ENCODE measurements around the gene IPCEF1. TPM values are rescaled to one million over a fixed set of nuclear protein-coding genes. Genes with fewer than 3 reads are reported as not detected.

The IPCEF1 gene
- total RNA-seq, 1 experiment from 2014 or later: not detected

GRCh38 chr6:154125421-154125820 is 231.2 kb downstream of the IPCEF1 start:
- CTCF ChIA-PET: no interaction called here
- H3K4me3 Mint-ChIP-seq (ENCODE audit: unreplicated experiment): no peak overlapping the region

GRCh38 chr6:154123155-154123956 is 233.2 kb downstream of the IPCEF1 start:
- no TSS peak for BruUV-seq (replicated peaks)
- H3K9me3 Mint-ChIP-seq (ENCODE audit: unreplicated experiment): no peaks in the 10 kb centered on the region
- no peak overlapping the region for H3K27ac Mint-ChIP-seq (ENCODE audit: low read depth, unreplicated experiment)
- no peaks in the 10 kb centered on the region for H3K36me3 Mint-ChIP-seq (ENCODE audit: insufficient read depth, unreplicated experiment)
- no peak for TF ChIP-seq CTCF (IDR thresholded peaks at IDR 0.05; ENCODE audit: unreplicated experiment)
- POLR2A ChIA-PET: no interaction called here
- no peaks in the 10 kb centered on the region for H3K27me3 Mint-ChIP-seq (ENCODE audit: insufficient read depth, unreplicated experiment)
- peaks cover 5% of the 10 kb centered on the region for H3K4me1 Mint-ChIP-seq (ENCODE audit: insufficient read depth, unreplicated experiment)
- CTCF ChIA-PET: interaction anchor here (0.7 to 0.8 kb wide), 2 partner anchors 28 to 246 kb away, joined by 3 read pairs; no protein-coding TSS in a partner anchor
- intact Hi-C loops (cut with micrococcal nuclease): no loop called here
- H3K4me3 Mint-ChIP-seq (ENCODE audit: unreplicated experiment): no peak overlapping the region
- no peak for DNase-seq (ENCODE audit: unreplicated experiment)

More at GRCh38 chr6:154125421-154125820, 231.2 kb downstream of the IPCEF1 start:
- no peak for TF ChIP-seq CTCF (IDR thresholded peaks at IDR 0.05; ENCODE audit: unreplicated experiment)
- DNase-seq (ENCODE audit: unreplicated experiment): no peak
- BruUV-seq (replicated peaks): no TSS peak
- no peak overlapping the region for H3K27ac Mint-ChIP-seq (ENCODE audit: low read depth, unreplicated experiment)
- no peaks in the 10 kb centered on the region for H3K36me3 Mint-ChIP-seq (ENCODE audit: insufficient read depth, unreplicated experiment)
- intact Hi-C loops (cut with micrococcal nuclease): no loop called here
- POLR2A ChIA-PET: no interaction called here
- H3K27me3 Mint-ChIP-seq (ENCODE audit: insufficient read depth, unreplicated experiment): no peaks in the 10 kb centered on the region
- H3K4me1 Mint-ChIP-seq (ENCODE audit: insufficient read depth, unreplicated experiment): peaks cover 5% of the 10 kb centered on the region
- no peaks in the 10 kb centered on the region for H3K9me3 Mint-ChIP-seq (ENCODE audit: unreplicated experiment)

GRCh38 chr6:154122195-154122925 is 234.2 kb downstream of the IPCEF1 start:
- no peaks in the 10 kb centered on the region for H3K36me3 Mint-ChIP-seq (ENCODE audit: insufficient read depth, unreplicated experiment)
- H3K27ac Mint-ChIP-seq (ENCODE audit: low read depth, unreplicated experiment): no peak overlapping the region
- TF ChIP-seq CTCF (IDR thresholded peaks at IDR 0.05; ENCODE audit: unreplicated experiment): no peak
- H3K4me1 Mint-ChIP-seq (ENCODE audit: insufficient read depth, unreplicated experiment): peaks cover 5% of the 10 kb centered on the region
- no peak overlapping the region for H3K4me3 Mint-ChIP-seq (ENCODE audit: unreplicated experiment)
- H3K27me3 Mint-ChIP-seq (ENCODE audit: insufficient read depth, unreplicated experiment): no peaks in the 10 kb centered on the region
- no peak for DNase-seq (ENCODE audit: unreplicated experiment)
- POLR2A ChIA-PET: interaction anchor here (0.6 to 0.9 kb wide), 2 partner anchors 11 to 16 kb away, joined by 3 read pairs; no protein-coding TSS in a partner anchor
- CTCF ChIA-PET: interaction anchor here (0.8 kb wide), 1 partner anchor 247 kb away, joined by 3 read pairs; no protein-coding TSS in a partner anchor
- intact Hi-C loops (cut with micrococcal nuclease): no loop called here
- H3K9me3 Mint-ChIP-seq (ENCODE audit: unreplicated experiment): no peaks in the 10 kb centered on the region
- BruUV-seq (replicated peaks): no TSS peak

- intact Hi-C loops (cut with micrococcal nuclease): no loop called here
- no peaks in the 10 kb centered on the region for H3K27me3 Mint-ChIP-seq (ENCODE audit: insufficient read depth, unreplicated experiment)
- no peak overlapping the region for H3K4me3 Mint-ChIP-seq (ENCODE audit: unreplicated experiment)
- H3K4me1 Mint-ChIP-seq (ENCODE audit: insufficient read depth, unreplicated experiment): peaks cover 19% of the 10 kb centered on the region
- ChIA-PET CTCF (no interaction called here), POLR2A (interaction anchor here (0.5 kb wide), 1 partner anchor 630 kb away, joined by 3 read pairs; no protein-coding TSS in a partner anchor)
- no peaks in the 10 kb centered on the region for H3K36me3 Mint-ChIP-seq (ENCODE audit: insufficient read depth, unreplicated experiment)
- no peak for DNase-seq (ENCODE audit: unreplicated experiment)
- no peaks in the 10 kb centered on the region for H3K9me3 Mint-ChIP-seq (ENCODE audit: unreplicated experiment)
- TF ChIP-seq CTCF (IDR thresholded peaks at IDR 0.05; ENCODE audit: unreplicated experiment): no peak
- no TSS peak for BruUV-seq (replicated peaks)
- no peak overlapping the region for H3K27ac Mint-ChIP-seq (ENCODE audit: low read depth, unreplicated experiment)
These were observed 239.1 kb downstream of the IPCEF1 start for GRCh38 chr6:154117485-154117884.
